B cell (primary cell): ENCODE data around the gene SELL. TPM values are rescaled to one million over a fixed set of nuclear protein-coding genes. Genes with fewer than 3 reads are reported as not detected.
"Not testable (repeated sequence)": the region's sequence is repeated elsewhere in the genome, so short reads cannot be mapped to it uniquely, and the experiment has no call there.

Experiments used
- ATAC-seq: fragments of 200-7000 bp; cut with Tn5 transposase; one replicate; pipeline ENCODE4 v1.10.0; 2021; ENCODE audit warnings: low read depth, mild to moderate bottlenecking, moderate number of reproducible peaks, moderate library complexity
- CTCF ChIA-PET: fragments of 350-600 bp; sonication (Branson Sonifier 250); formaldehyde crosslinking; loops from one replicate; lab custom pipeline; 2021; ENCODE audit warnings: antibody characterized with exemption, inconsistent platforms; lab: Charles Lee
- POLR2A ChIA-PET: fragments of 350-600 bp; sonication (Branson Sonifier 250); formaldehyde crosslinking; loops from one replicate; lab custom pipeline; 2021; ENCODE audit warnings: antibody characterized with exemption; lab: Charles Lee
- DNase-seq: peaks from one replicate; pipeline ENCODE4 v3.0.0; 2013
- H2AFZ ChIP-seq: 2 replicates; pipeline ENCODE4 v1.6.1; 2012; ENCODE audit warnings: mild to moderate bottlenecking, low read depth, low read length; ENCODE audit not compliant: insufficient read depth, poor library complexity, severe bottlenecking
- H3K27ac ChIP-seq, 2 donors: 1 replicate in 1 of 2; 2 replicates in 1 of 2; pipeline ENCODE4 v1.5.1; 2012 to 2013; ENCODE audit warnings: low read length in 2 of 2, mild to moderate bottlenecking in 2 of 2, moderate library complexity in 1 of 2
- H3K27me3 ChIP-seq, 4 experiments: fragments of 200-600 bp in 1 of 4; sonication (generic) in 1 of 4; replicated peaks in 1 of 4; 1 replicate in 2 of 4; 2 replicates in 2 of 4; pipeline versions ENCODE4 v1.6.1 to v1.7.0; 2013 to 2016; ENCODE audit warnings: low read length in 3 of 4, mild to moderate bottlenecking in 2 of 4, mixed read lengths in 1 of 4, moderate library complexity in 1 of 4; ENCODE audit not compliant: insufficient read depth in 4 of 4, control insufficient read depth in 3 of 4; ENCODE audit errors: control extremely low read depth in 1 of 4
- H3K36me3 ChIP-seq, 2 experiments: replicated peaks in 1 of 2; 1 replicate in 1 of 2; 2 replicates in 1 of 2; pipeline versions ENCODE4 v1.6.1 to v1.7.1; 2013; ENCODE audit warnings: low read length in 1 of 2; ENCODE audit not compliant: insufficient read depth in 2 of 2, control insufficient read depth in 1 of 2; ENCODE audit errors: control extremely low read depth in 1 of 2, extremely low read depth in 1 of 2
- H3K4me1 ChIP-seq, 2 donors: fragments of 200-600 bp in 1 of 2; sonication (generic) in 1 of 2; 1 replicate in 1 of 2; 2 replicates in 1 of 2; pipeline versions ENCODE4 v1.5.1 to v1.6.1; 2013 to 2017; ENCODE audit warnings: low read length in 2 of 2; ENCODE audit not compliant: control insufficient read depth in 2 of 2, insufficient read depth in 2 of 2
- H3K4me2 ChIP-seq: replicated peaks from 2 replicates; pipeline ENCODE3; 2012; ENCODE audit warnings: mild to moderate bottlenecking, low read depth, low read length; ENCODE audit not compliant: poor library complexity, severe bottlenecking
- H3K4me3 ChIP-seq, 5 experiments: fragments of 200-600 bp in 1 of 5; sonication (generic) in 1 of 5; 1 replicate in 3 of 5; 2 replicates in 2 of 5; pipeline versions ENCODE4 v1.5.1 to v1.7.0; 2011 to 2016; ENCODE audit warnings: low read length in 4 of 5, mild to moderate bottlenecking in 4 of 5, low read depth in 2 of 5, control low read depth in 1 of 5, moderate library complexity in 1 of 5; ENCODE audit not compliant: insufficient read depth in 1 of 5; ENCODE audit errors: control extremely low read depth in 1 of 5, extremely low read depth in 1 of 5
- H3K79me2 ChIP-seq: fragments of 200-600 bp; sonication (generic); one replicate; pipeline ENCODE4 v1.6.0; 2016; ENCODE audit warnings: low read length; ENCODE audit not compliant: control insufficient read depth, insufficient read depth
- H3K9ac ChIP-seq: fragments of 200-600 bp; sonication (generic); 2 replicates; pipeline ENCODE4 v1.6.1; 2017; ENCODE audit warnings: mild to moderate bottlenecking, low read length, moderate library complexity
- H3K9me3 ChIP-seq, 3 donors: one replicate each; pipeline versions ENCODE4 v1.6.1 to v1.7.1; 2013; ENCODE audit warnings: low read length in 2 of 3; ENCODE audit not compliant: control insufficient read depth in 2 of 3, insufficient read depth in 1 of 3; ENCODE audit errors: control extremely low read depth in 1 of 3
- H4K20me1 ChIP-seq: 2 replicates; pipeline ENCODE4 v1.6.0; 2012; ENCODE audit warnings: mild to moderate bottlenecking, low read length; ENCODE audit not compliant: insufficient read depth, control insufficient read depth, poor library complexity, severe bottlenecking
- H3K27ac Mint-ChIP-seq: one replicate; pipeline ENCODE4 v1.8.0; 2021; ENCODE audit warnings: mixed read lengths
- H3K27me3 Mint-ChIP-seq: one replicate; pipeline ENCODE4 v1.8.0; 2021; ENCODE audit warnings: mixed read lengths
- H3K4me1 Mint-ChIP-seq: one replicate; pipeline ENCODE4 v1.8.0; 2021; ENCODE audit warnings: mixed read lengths
- H3K4me3 Mint-ChIP-seq: one replicate; pipeline ENCODE4 v1.8.0; 2021; ENCODE audit warnings: mixed read lengths
- H3K9me3 Mint-ChIP-seq: one replicate; pipeline ENCODE4 v1.8.0; 2022; ENCODE audit warnings: mixed read lengths; ENCODE audit not compliant: insufficient read depth
- CTCF ChIP-seq: fragments of 200-600 bp; IDR thresholded peaks from one replicate; pipeline ENCODE4 v1.8.0; 2022; ENCODE audit warnings: antibody characterized with exemption, mild to moderate bottlenecking
- EZH2 ChIP-seq: IDR thresholded peaks from 2 replicates; pipeline ENCODE4 v1.6.1; 2012; ENCODE audit warnings: borderline replicate concordance, low read depth, mild to moderate bottlenecking, moderate library complexity, low read length; ENCODE audit not compliant: insufficient read depth, poor library complexity, severe bottlenecking
- WGBS: methylation state at CpG from one replicate; pipeline ENCODE4 v1.1.5; 2013; ENCODE audit warnings: missing lambda C conversion rate; ENCODE audit not compliant: insufficient coverage; 5-methylcytosine and 5-hydroxymethylcytosine counted together
- intact Hi-C: fragments of 100-400 bp; cut with micrococcal nuclease; formaldehyde crosslinking; loops from one replicate; pipeline ENCODE4 v1.10.0; 2022
- polyA plus RNA-seq: library from polyadenylated mRNA; depleted of rRNA; stranded (reverse); fragments of >200 nt; gene quantifications from 2 replicates; pipeline ENCODE4 v1.2.3, GENCODE V29; 2012
- total RNA-seq, 2 donors: library from RNA; stranded (reverse); fragments of 120-200 nt in 1 of 2; gene quantifications; 1 replicate in 1 of 2; 2 replicates in 1 of 2; pipeline versions ENCODE4 v1.2.3 to v1.2.4, GENCODE V29; 2013 to 2022

The SELL gene
- total and polyA plus RNA-seq, 2 donors (not counting 1 experiment from before 2014, with no cell fraction given): 250 to 258 TPM

DNA sequence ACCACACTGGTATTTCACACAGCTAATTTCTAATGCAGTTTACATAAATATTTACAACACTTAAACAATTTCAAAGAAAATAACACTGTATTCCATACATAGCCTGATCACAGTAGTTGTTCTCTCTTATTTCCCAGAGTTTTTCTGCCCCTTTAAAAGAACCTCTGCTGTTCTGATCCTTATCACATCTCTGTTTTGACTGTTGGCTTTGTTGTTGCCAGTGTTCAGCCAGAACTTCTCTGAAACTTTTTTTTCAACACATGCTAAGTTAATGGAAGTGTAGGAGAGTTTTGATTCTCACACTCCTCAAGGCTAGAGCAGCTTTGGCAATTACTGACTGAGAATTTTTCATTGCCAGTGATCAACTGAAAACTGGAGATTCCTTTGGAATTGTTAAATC is 11.4 kb upstream of the SELL start:
- H3K79me2 ChIP-seq: no peaks in the 10 kb centered on the region
- DNase-seq (no peak), ATAC-seq (no peak)
- H3K9me3 Mint-ChIP-seq: no peaks in the 10 kb centered on the region
- peaks cover 0 to 2% (median 0%) of the 10 kb centered on the region in 3 donors for H3K9me3 ChIP-seq
- CTCF ChIA-PET: interaction anchor here (0.9 to 2.4 kb wide), 4 partner anchors 11 to 121 kb away, joined by 3 to 9 read pairs (median 6); partner anchors contain the start of gene SELE
- H3K9ac ChIP-seq: no peak overlapping the region
- no peaks in the 10 kb centered on the region for H3K4me1 ChIP-seq
- no peaks in the 10 kb centered on the region for H3K36me3 ChIP-seq
- H3K27me3 Mint-ChIP-seq: peaks cover 20% of the 10 kb centered on the region
- POLR2A ChIA-PET: no interaction called here
- H3K4me2 ChIP-seq: no peak overlapping the region
- no peaks in the 10 kb centered on the region for H3K4me1 Mint-ChIP-seq
- no peak overlapping the region for H2AFZ ChIP-seq
- intact Hi-C loops: no loop called here
- H4K20me1 ChIP-seq: no peaks in the 10 kb centered on the region
- no peak overlapping the region for H3K4me3 Mint-ChIP-seq
- no peak overlapping the region for H3K27ac Mint-ChIP-seq
- no peak overlapping the region for H3K27ac ChIP-seq
- no peaks in the 10 kb centered on the region for H3K27me3 ChIP-seq
- no peak overlapping the region for H3K4me3 ChIP-seq
- TF ChIP-seq CTCF (no peak), EZH2 (no peak)

GRCh38 chr1:169715100-169715499 is 3.7 kb upstream of the SELL start:
- H3K4me1 ChIP-seq, H3K9me3 Mint-ChIP-seq, H2AFZ ChIP-seq, H3K27ac ChIP-seq, H3K9me3 ChIP-seq, DNase-seq, H3K4me3 ChIP-seq, H3K4me3 Mint-ChIP-seq, H3K27me3 ChIP-seq, H4K20me1 ChIP-seq, H3K9ac ChIP-seq, H3K4me2 ChIP-seq, intact Hi-C loops, ATAC-seq, POLR2A ChIA-PET, H3K36me3 ChIP-seq, H3K27ac Mint-ChIP-seq: not testable (repeated sequence)
- Mint-ChIP-seq H3K27me3 (peaks cover 10% of the 10 kb centered on the region), H3K4me1 (peaks cover 11% of the 10 kb centered on the region)
- CTCF ChIA-PET: interaction anchor here (0.7 to 5.0 kb wide), 4 partner anchors 13 to 164 kb away, joined by 4 to 340 read pairs (median 4); partner anchors contain the start of gene F5
- no CpG with 5 or more reads among the region's 2 CpGs for WGBS
- H3K79me2 ChIP-seq: peaks cover 10% of the 10 kb centered on the region

DNA sequence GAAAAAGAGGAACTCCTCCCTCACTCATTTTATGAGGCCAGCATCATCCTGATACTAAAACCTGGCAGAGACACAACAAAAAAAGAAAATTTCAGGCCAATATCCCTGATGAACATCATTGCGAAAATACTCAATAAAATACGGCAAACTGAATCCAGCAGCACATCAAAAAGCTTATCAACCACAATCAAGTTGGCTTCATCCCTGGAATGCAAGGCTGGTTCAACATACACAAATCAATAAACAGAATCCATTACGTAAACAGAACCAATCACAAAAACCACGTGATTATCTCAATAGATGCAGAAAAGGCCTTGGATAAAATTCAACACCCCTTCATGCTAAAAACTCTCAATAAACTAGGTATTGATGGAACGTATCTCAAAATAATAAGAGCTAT is 1.7 kb upstream of the SELL start:
- H3K9ac ChIP-seq, H3K27ac Mint-ChIP-seq, H3K4me3 ChIP-seq, H3K4me2 ChIP-seq, H2AFZ ChIP-seq, H3K4me3 Mint-ChIP-seq, H3K9me3 Mint-ChIP-seq, H3K27me3 ChIP-seq, H3K27ac ChIP-seq, H3K9me3 ChIP-seq, H3K27me3 Mint-ChIP-seq, POLR2A ChIA-PET, H4K20me1 ChIP-seq, DNase-seq, ATAC-seq, H3K36me3 ChIP-seq: not testable (repeated sequence)
- H3K4me1 ChIP-seq: peaks cover 4 to 11% of the 10 kb centered on the region in 2 donors
- H3K4me1 Mint-ChIP-seq: peaks cover 24% of the 10 kb centered on the region
- intact Hi-C loops: loop anchor here (2.0 to 5.0 kb wide), 3 partner anchors 179 to 346 kb away; partner anchors contain the start of genes BLZF1, NME7 and SCYL3
- 100% methylated on average over 2 of the region's 5 CpGs for WGBS
- CTCF ChIA-PET: interaction anchor here (0.9 to 5.0 kb wide), 17 partner anchors 12 to 227 kb away, joined by 3 to 340 read pairs (median 15); partner anchors contain the start of genes F5, SELE and SLC19A2
- H3K79me2 ChIP-seq: peaks cover 30% of the 10 kb centered on the region
